WTC11 (cell line): ENCODE results near the gene REL.

Source experiments
- ATF2 ChIP-seq: sonication (generic); formaldehyde crosslinking; IDR thresholded peaks from 2 replicates; pipeline ENCODE4 v1.8.1; 2022; ENCODE audit warnings: low read depth, missing genetic modification reagents, borderline replicate concordance
- CTCF ChIP-seq: fragments of 200-600 bp; IDR thresholded peaks from 2 replicates; pipeline ENCODE4 v1.8.0; 2022; ENCODE audit warnings: antibody characterized with exemption
- E2F1 ChIP-seq: sonication (generic); formaldehyde crosslinking; IDR thresholded peaks from 2 replicates; pipeline ENCODE4 v1.8.0; 2022; ENCODE audit warnings: mild to moderate bottlenecking, missing genetic modification reagents
- E2F5 ChIP-seq: sonication (generic); formaldehyde crosslinking; IDR thresholded peaks from 2 replicates; pipeline ENCODE4 v1.8.1; 2022; ENCODE audit warnings: mild to moderate bottlenecking, moderate library complexity, missing genetic modification reagents
- FOXP4 ChIP-seq: sonication (generic); formaldehyde crosslinking; IDR thresholded peaks from 2 replicates; pipeline ENCODE4 v1.8.0; 2022; ENCODE audit warnings: mild to moderate bottlenecking, missing genetic modification reagents
- HMGXB4 ChIP-seq: sonication (generic); formaldehyde crosslinking; IDR thresholded peaks from 2 replicates; pipeline ENCODE4 v1.8.1; 2023; ENCODE audit warnings: mild to moderate bottlenecking, moderate library complexity, missing genetic modification reagents
- JUN ChIP-seq: sonication (generic); formaldehyde crosslinking; IDR thresholded peaks from 2 replicates; pipeline ENCODE4 v1.8.0; 2023; ENCODE audit warnings: mild to moderate bottlenecking, missing genetic modification reagents
- MXD4 ChIP-seq: fragments of 250-450 bp; sonication (Bioruptor Pico); IDR thresholded peaks from 2 replicates; pipeline ENCODE4 v1.8.0; 2021; ENCODE audit warnings: mild to moderate bottlenecking, moderate library complexity, borderline replicate concordance
- STAT6 ChIP-seq: sonication (generic); formaldehyde crosslinking; conservative IDR thresholded peaks from 2 replicates; pipeline ENCODE4 v1.8.1; 2023; ENCODE audit warnings: mild to moderate bottlenecking, low read depth, missing genetic modification reagents, moderate library complexity
- TEAD4 ChIP-seq: sonication (generic); formaldehyde crosslinking; IDR thresholded peaks from 2 replicates; pipeline ENCODE4 v1.8.0; 2022; ENCODE audit warnings: mild to moderate bottlenecking, missing genetic modification reagents
- ZSCAN18 ChIP-seq: fragments of 250-450 bp; sonication (Bioruptor Pico); IDR thresholded peaks from 2 replicates; pipeline ENCODE4 v2.1.2; 2022; ENCODE audit warnings: mild to moderate bottlenecking, moderate library complexity
- TF ChIP-seq, protein P1 (sequence below): sonication (generic); formaldehyde crosslinking; IDR thresholded peaks from 2 replicates; pipeline ENCODE4 v1.8.1; 2022; ENCODE audit warnings: mild to moderate bottlenecking, missing genetic modification reagents, moderate library complexity, borderline replicate concordance

DNA sequence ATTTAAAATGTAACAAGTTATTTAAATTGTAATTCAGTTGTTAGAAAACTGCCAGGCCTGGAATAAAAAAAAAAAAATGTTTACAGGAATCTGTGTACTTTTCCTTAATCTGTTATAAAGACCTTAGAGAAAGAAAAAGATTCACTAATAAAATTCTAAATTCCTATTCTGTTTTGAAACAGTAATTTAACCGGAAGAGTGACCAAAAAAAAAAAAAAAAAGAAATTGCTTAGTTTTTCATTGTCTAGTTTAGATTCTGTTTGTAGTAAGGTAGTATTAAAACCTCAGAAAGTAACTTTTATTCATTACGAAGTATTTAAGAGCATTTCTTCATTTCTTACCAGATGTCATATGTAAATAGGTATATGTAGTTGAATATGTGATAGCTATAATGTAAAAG is 2.5 kb downstream of the REL start:
- no peak for TF ChIP-seq MXD4 (CRISPR knock-in tag)
- no peak for TF ChIP-seq FOXP4 (CRISPR knock-in tag)
- no peak for TF ChIP-seq CTCF
- no peak for TF ChIP-seq ZSCAN18 (CRISPR knock-in tag)
- TF ChIP-seq TEAD4 (CRISPR knock-in tag): no peak
- TF ChIP-seq HMGXB4 (CRISPR knock-in tag): no peak
- TF ChIP-seq ATF2 (CRISPR knock-in tag): no peak
- no peak for TF ChIP-seq E2F5 (CRISPR knock-in tag)
- TF ChIP-seq STAT6: no peak
- no peak for TF ChIP-seq E2F1
- no peak for TF ChIP-seq JUN (CRISPR knock-in tag)
- TF ChIP-seq, protein P1, sequence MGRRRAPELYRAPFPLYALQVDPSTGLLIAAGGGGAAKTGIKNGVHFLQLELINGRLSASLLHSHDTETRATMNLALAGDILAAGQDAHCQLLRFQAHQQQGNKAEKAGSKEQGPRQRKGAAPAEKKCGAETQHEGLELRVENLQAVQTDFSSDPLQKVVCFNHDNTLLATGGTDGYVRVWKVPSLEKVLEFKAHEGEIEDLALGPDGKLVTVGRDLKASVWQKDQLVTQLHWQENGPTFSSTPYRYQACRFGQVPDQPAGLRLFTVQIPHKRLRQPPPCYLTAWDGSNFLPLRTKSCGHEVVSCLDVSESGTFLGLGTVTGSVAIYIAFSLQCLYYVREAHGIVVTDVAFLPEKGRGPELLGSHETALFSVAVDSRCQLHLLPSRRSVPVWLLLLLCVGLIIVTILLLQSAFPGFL (CRISPR knock-in tag): no peak
